Gastrocnemius medialis (tissue), 4 donors: ENCODE results near the gene TAS2R40. TPM values are rescaled to one million over a fixed set of nuclear protein-coding genes. Genes with fewer than 3 reads are reported as not detected.
"Not testable (repeated sequence)": the region's sequence is repeated elsewhere in the genome, so short reads cannot be mapped to it uniquely, and the experiment has no call there.

Experiments
- ATAC-seq, 2 donors: fragments of 150-250 bp; one replicate each; pipeline ENCODE4 v1.9.1; 2016
- DNase-seq, 2 donors: peaks; one replicate each; pipeline ENCODE4 v3.0.0-alpha.2; 2019
- H3K27ac ChIP-seq, 4 donors: fragments of 200-600 bp; sonication (generic); 1 replicate in 1 of 4; 2 replicates in 3 of 4; pipeline ENCODE4 v1.5.1; 2016 to 2018; ENCODE audit warnings: mild to moderate bottlenecking in 2 of 4, moderate library complexity in 1 of 4
- H3K27me3 ChIP-seq, 3 donors: fragments of 200-600 bp; sonication (generic) in 2 of 3; 1 replicate in 1 of 3; 2 replicates in 2 of 3; pipeline versions ENCODE4 v1.5.1 to v1.6.0; 2016 to 2019; ENCODE audit warnings: mild to moderate bottlenecking in 1 of 3, moderate library complexity in 1 of 3
- H3K36me3 ChIP-seq, 2 donors: fragments of 200-600 bp; sonication (generic) in 1 of 2; one replicate each; pipeline ENCODE4 v1.5.1; 2017 to 2018
- H3K4me1 ChIP-seq, 2 donors: fragments of 200-600 bp; sonication (generic) in 1 of 2; one replicate each; pipeline ENCODE4 v1.5.1; 2016 to 2017; ENCODE audit warnings: mild to moderate bottlenecking in 2 of 2
- H3K4me3 ChIP-seq, 4 donors: fragments of 200-600 bp; sonication (generic) in 3 of 4; 1 replicate in 1 of 4; 2 replicates in 3 of 4; pipeline ENCODE4 v1.5.1; 2016 to 2019; ENCODE audit warnings: mild to moderate bottlenecking in 2 of 4
- H3K9me3 ChIP-seq, 3 donors: fragments of 200-600 bp; sonication (generic) in 2 of 3; 1 replicate in 1 of 3; 2 replicates in 2 of 3; pipeline ENCODE4 v1.5.1; 2016 to 2019
- CTCF ChIP-seq, 5 experiments: fragments of 450-650 bp in 3 of 5; fragments of 200-600 bp in 2 of 5; sonication (generic) in 2 of 5; IDR thresholded peaks in 4 of 5; conservative IDR thresholded peaks in 1 of 5; 1 replicate in 4 of 5; 2 replicates in 1 of 5; pipeline ENCODE4 v1.5.1; 2016 to 2019; ENCODE audit warnings: antibody characterized with exemption in 5 of 5, mild to moderate bottlenecking in 3 of 5, moderate library complexity in 3 of 5
- POLR2A ChIP-seq, 2 donors: fragments of 450-650 bp; IDR thresholded peaks; one replicate each; pipeline ENCODE4 v1.6.1; 2017; ENCODE audit warnings: antibody characterized with exemption in 2 of 2, mild to moderate bottlenecking in 2 of 2, moderate library complexity in 2 of 2
- in situ Hi-C, 4 donors: fragments of 200-750 bp; cut with MboI; loops; one replicate each; pipeline versions ENCODE4 v1.15.0 to v1.8.0; 2017; ENCODE audit warnings: low sequenced_read_pairs in 4 of 4
- intact Hi-C: fragments of 100-400 bp; cut with DNase I; formaldehyde crosslinking; loops from one replicate; pipeline ENCODE4 v1.15.1; 2023; ENCODE audit warnings: low total_unique reads
- total RNA-seq, 4 donors: library from RNA; depleted of rRNA; stranded (reverse); fragments of >200 nt; gene quantifications; one replicate each; pipeline versions ENCODE4 v1.1.0 to v1.2.3, GENCODE V29; 2016

TAS2R40 gene
- total RNA-seq, 4 donors from 2014 or later: not detected

- TF ChIP-seq POLR2A (IDR thresholded peaks at IDR 0.05) (no peak), CTCF (IDR thresholded peaks at IDR 0.05 in 4 of 5, conservative IDR thresholded peaks at IDR 0.05 in 1 of 5) (no peak)
- Histone ChIP-seq H3K4me3 (no peak overlapping the region), H3K27ac (no peak overlapping the region), H3K9me3 (no peaks in the 10 kb centered on the region), H3K27me3 (no peaks in the 10 kb centered on the region), H3K4me1 (no peaks in the 10 kb centered on the region), H3K36me3 (no peaks in the 10 kb centered on the region)
- no peak for ATAC-seq
- intact Hi-C loops: loop anchor here (5.0 kb wide), 1 partner anchor 358 kb away; no protein-coding TSS in a partner anchor
- DNase-seq: no peak
- in situ Hi-C loops: loop anchor here (5.0 to 25.0 kb wide), 3 partner anchors 203 to 356 kb away; partner anchors contain the start of gene EPHB6 (in 4 of the 4)
These were observed 11.3 kb upstream of the TAS2R40 start for GRCh38 chr7:143210541-143210940.

GRCh38 chr7:143213478-143213877 is 8.4 kb upstream of the TAS2R40 start:
- in situ Hi-C loops (loop anchor here (5.0 to 25.0 kb wide), 3 partner anchors 206 to 359 kb away; partner anchors contain the start of gene EPHB6 (in 4 of the 4)), intact Hi-C loops (loop anchor here (5.0 kb wide), 1 partner anchor 361 kb away; no protein-coding TSS in a partner anchor)
- H3K36me3 ChIP-seq, H3K27ac ChIP-seq, DNase-seq, ATAC-seq, H3K4me3 ChIP-seq, H3K4me1 ChIP-seq, H3K9me3 ChIP-seq, H3K27me3 ChIP-seq: not testable (repeated sequence)

- H3K4me1 ChIP-seq: no peaks in the 10 kb centered on the region
- peak; percentile 19 to 32 for DNase-seq
- H3K27ac ChIP-seq: no peak overlapping the region
- in situ Hi-C loops (loop anchor here (5.0 to 25.0 kb wide), 3 partner anchors 208 to 360 kb away; partner anchors contain the start of gene EPHB6 (in 4 of the 4)), intact Hi-C loops (loop anchor here (1.0 to 5.0 kb wide), 2 partner anchors 207 to 363 kb away; no protein-coding TSS in a partner anchor)
- peak; percentile 83 to 91 for ATAC-seq
- TF ChIP-seq POLR2A (IDR thresholded peaks at IDR 0.05): no peak
- peak; percentile 81 to 99 (median 98) for TF ChIP-seq CTCF (IDR thresholded peaks at IDR 0.05 in 4 of 5, conservative IDR thresholded peaks at IDR 0.05 in 1 of 5)
- H3K9me3 ChIP-seq: no peaks in the 10 kb centered on the region
- no peaks in the 10 kb centered on the region for H3K36me3 ChIP-seq
- no peaks in the 10 kb centered on the region for H3K27me3 ChIP-seq
- no peak overlapping the region for H3K4me3 ChIP-seq
These were observed 6.8 kb upstream of the TAS2R40 start for GRCh38 chr7:143214789-143215679.

- ATAC-seq (no peak), DNase-seq (no peak)
- Histone ChIP-seq H3K4me3 (no peak overlapping the region), H3K27me3 (no peaks in the 10 kb centered on the region), H3K27ac (no peak overlapping the region), H3K9me3 (no peaks in the 10 kb centered on the region), H3K36me3 (no peaks in the 10 kb centered on the region), H3K4me1 (no peaks in the 10 kb centered on the region)
- no peak for TF ChIP-seq CTCF (IDR thresholded peaks at IDR 0.05 in 4 of 5, conservative IDR thresholded peaks at IDR 0.05 in 1 of 5)
- no peak for TF ChIP-seq POLR2A (IDR thresholded peaks at IDR 0.05)
- intact Hi-C loops: no loop called here
- in situ Hi-C loops: loop anchor here (10.0 to 25.0 kb wide), 2 partner anchors 354 to 361 kb away; partner anchors contain the start of gene EPHB6 (in 4 of the 4)
These were observed 5.7 kb upstream of the TAS2R40 start for GRCh38 chr7:143216151-143216550.

DNA sequence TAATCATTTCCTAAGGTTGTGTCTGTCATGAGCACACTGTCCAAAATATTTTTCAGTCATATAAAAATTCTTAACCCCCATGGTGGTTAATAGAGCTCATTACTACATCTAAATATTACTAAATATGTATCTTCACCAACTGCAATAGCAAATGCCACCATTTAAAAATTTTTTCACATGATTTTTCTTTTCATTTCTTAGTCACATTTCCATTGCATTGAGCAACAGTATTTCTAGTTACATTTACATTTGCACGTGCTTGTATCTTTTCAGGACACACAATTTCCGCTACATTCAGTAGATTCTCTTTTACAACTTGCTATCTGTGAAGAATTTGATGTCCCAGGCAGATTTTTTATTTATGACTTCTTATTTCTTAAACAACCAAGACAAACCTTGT is 5.2 kb upstream of the TAS2R40 start:
- no peaks in the 10 kb centered on the region for H3K9me3 ChIP-seq
- DNase-seq (no peak), ATAC-seq (no peak)
- H3K27me3 ChIP-seq: no peaks in the 10 kb centered on the region
- H3K4me3 ChIP-seq: no peak overlapping the region
- H3K4me1 ChIP-seq: no peaks in the 10 kb centered on the region
- no peaks in the 10 kb centered on the region for H3K36me3 ChIP-seq
- no peak overlapping the region for H3K27ac ChIP-seq
- TF ChIP-seq POLR2A (IDR thresholded peaks at IDR 0.05) (no peak), CTCF (IDR thresholded peaks at IDR 0.05 in 4 of 5, conservative IDR thresholded peaks at IDR 0.05 in 1 of 5) (no peak)
- intact Hi-C loops (no loop called here), in situ Hi-C loops (loop anchor here (10.0 to 25.0 kb wide), 2 partner anchors 354 to 362 kb away; partner anchors contain the start of gene EPHB6 (in 4 of the 4))
